H9 (cell line): ENCODE results near the gene MGLL. TPM values are rescaled to one million over a fixed set of nuclear protein-coding genes. Genes with fewer than 3 reads are reported as not detected.

Experiments used
- DNase-seq: peaks from one replicate; pipeline ENCODE4 v3.0.0-alpha.2; 2017
- H2AFZ ChIP-seq: one replicate; pipeline ENCODE4 v1.6.1; 2013; ENCODE audit warnings: mild to moderate bottlenecking, low read length, control low read depth, moderate library complexity
- H2AK5ac ChIP-seq: 2 replicates; pipeline ENCODE4 v1.6.1; 2013; ENCODE audit warnings: low read length, control low read depth, mixed read lengths; ENCODE audit not compliant: insufficient read length
- H2BK120ac ChIP-seq: one replicate; pipeline ENCODE4 v1.6.1; 2013; ENCODE audit warnings: low read depth, mild to moderate bottlenecking, low read length, control low read depth, inconsistent platforms; ENCODE audit not compliant: poor library complexity, severe bottlenecking
- H2BK12ac ChIP-seq: 2 replicates; pipeline ENCODE4 v1.6.1; 2013; ENCODE audit warnings: low read length, control low read depth, mixed read lengths, low read depth; ENCODE audit not compliant: insufficient read length
- H2BK15ac ChIP-seq: 2 replicates; pipeline ENCODE4 v1.6.1; 2013; ENCODE audit warnings: low read depth, low read length, control low read depth
- H2BK20ac ChIP-seq: one replicate; pipeline ENCODE4 v1.6.1; 2013; ENCODE audit warnings: low read depth, mild to moderate bottlenecking, low read length, control low read depth, inconsistent platforms; ENCODE audit not compliant: poor library complexity, severe bottlenecking
- H2BK5ac ChIP-seq: 2 replicates; pipeline ENCODE4 v1.6.1; 2013; ENCODE audit warnings: low read length, control low read depth, mixed read lengths; ENCODE audit not compliant: insufficient read length
- H3K14ac ChIP-seq: 2 replicates; pipeline ENCODE4 v1.6.1; 2013; ENCODE audit warnings: low read length, control low read depth; ENCODE audit not compliant: insufficient read depth
- H3K18ac ChIP-seq: 2 replicates; pipeline ENCODE4 v1.6.1; 2013; ENCODE audit warnings: low read depth, mild to moderate bottlenecking, mixed read lengths, low read length, control low read depth; ENCODE audit not compliant: insufficient read length
- H3K23ac ChIP-seq: 2 replicates; pipeline ENCODE4 v1.6.1; 2013; ENCODE audit warnings: low read length, control low read depth, mixed read lengths, low read depth; ENCODE audit not compliant: insufficient read length
- H3K23me2 ChIP-seq: 2 replicates; pipeline ENCODE4 v1.6.1; 2013; ENCODE audit warnings: low read depth, mild to moderate bottlenecking, mixed read lengths, low read length, control low read depth; ENCODE audit not compliant: insufficient read length, poor library complexity, severe bottlenecking
- H3K27ac ChIP-seq: 2 replicates; pipeline ENCODE4 v1.5.1; 2013; ENCODE audit warnings: low read length, control low read depth, mixed read lengths, low read depth; ENCODE audit not compliant: insufficient read length
- H3K27me3 ChIP-seq: 2 replicates; pipeline ENCODE4 v1.6.1; 2013; ENCODE audit warnings: low read length, control low read depth, inconsistent platforms; ENCODE audit not compliant: insufficient read depth
- H3K4ac ChIP-seq: 2 replicates; pipeline ENCODE4 v1.6.1; 2013; ENCODE audit warnings: low read depth, mild to moderate bottlenecking, control low read depth, inconsistent platforms, low read length, moderate library complexity
- H3K4me1 ChIP-seq: 2 replicates; pipeline ENCODE4 v1.6.1; 2013; ENCODE audit warnings: low read length, control low read depth, inconsistent platforms; ENCODE audit not compliant: insufficient read depth
- H3K4me2 ChIP-seq: 2 replicates; pipeline ENCODE4 v1.6.1; 2013; ENCODE audit warnings: low read length, control low read depth, mixed read lengths; ENCODE audit not compliant: insufficient read length, insufficient read depth
- H3K56ac ChIP-seq: 2 replicates; pipeline ENCODE4 v1.6.1; 2013; ENCODE audit warnings: low read depth, mild to moderate bottlenecking, mixed read lengths, low read length, control low read depth; ENCODE audit not compliant: insufficient read length
- H3K79me1 ChIP-seq: 2 replicates; pipeline ENCODE4 v1.6.1; 2013; ENCODE audit warnings: low read depth, mild to moderate bottlenecking, moderate library complexity, low read length, control low read depth, inconsistent platforms; ENCODE audit not compliant: insufficient read depth, poor library complexity, severe bottlenecking
- H3K79me2 ChIP-seq: 2 replicates; pipeline ENCODE4 v1.6.1; 2013; ENCODE audit warnings: low read length, control low read depth, inconsistent platforms; ENCODE audit not compliant: insufficient read depth
- H3K9ac ChIP-seq: 2 replicates; pipeline ENCODE4 v1.6.1; 2013; ENCODE audit warnings: low read length, control low read depth, mixed read lengths; ENCODE audit not compliant: insufficient read length; ENCODE audit errors: extremely low read depth
- H3K9me3 ChIP-seq: one replicate; pipeline ENCODE4 v1.6.1; 2013; ENCODE audit warnings: low read depth, low read length, inconsistent platforms; ENCODE audit not compliant: control insufficient read depth
- H3T11ph ChIP-seq: one replicate; pipeline ENCODE4 v1.6.1; 2013; ENCODE audit warnings: mild to moderate bottlenecking, low read length, control low read depth, inconsistent platforms
- H4K20me1 ChIP-seq: one replicate; pipeline ENCODE4 v1.6.1; 2013; ENCODE audit not compliant: control insufficient read depth, insufficient read length, insufficient read depth
- H4K5ac ChIP-seq: 2 replicates; pipeline ENCODE4 v1.6.1; 2013; ENCODE audit warnings: low read depth, mild to moderate bottlenecking, mixed read lengths, low read length, control low read depth; ENCODE audit not compliant: insufficient read length
- H4K8ac ChIP-seq: replicated peaks from 2 replicates; pipeline ENCODE4 v1.6.1; 2013; ENCODE audit warnings: low read length, control low read depth, mixed read lengths, low read depth; ENCODE audit not compliant: insufficient read length
- H4K91ac ChIP-seq: 2 replicates; pipeline ENCODE4 v1.6.1; 2013; ENCODE audit warnings: low read depth, mild to moderate bottlenecking, moderate library complexity, mixed read lengths, low read length, control low read depth; ENCODE audit not compliant: insufficient read length
- H3K27ac Mint-ChIP-seq, 3 experiments: 2 replicates in 2 of 3; 3 replicates in 1 of 3; pipeline ENCODE4 v1.8.0; 2020 to 2021; ENCODE audit warnings: mixed read lengths in 3 of 3, mild to moderate bottlenecking in 1 of 3, moderate library complexity in 1 of 3
- H3K27me3 Mint-ChIP-seq: 2 replicates; pipeline ENCODE4 v1.8.0; 2021; ENCODE audit warnings: low read depth, mild to moderate bottlenecking, moderate library complexity, mixed read lengths
- H3K36me3 Mint-ChIP-seq, 3 experiments: 2 replicates in 2 of 3; 3 replicates in 1 of 3; pipeline ENCODE4 v1.8.0; 2020 to 2021; ENCODE audit warnings: low read depth in 3 of 3, mixed read lengths in 3 of 3; ENCODE audit not compliant: insufficient read depth in 1 of 3
- H3K4me1 Mint-ChIP-seq, 2 experiments: 2 replicates each; pipeline ENCODE4 v1.8.0; 2020; ENCODE audit warnings: mixed read lengths in 2 of 2
- H3K4me3 Mint-ChIP-seq, 2 experiments: 2 replicates in 1 of 2; 3 replicates in 1 of 2; pipeline ENCODE4 v1.8.0; 2020 to 2021; ENCODE audit warnings: mild to moderate bottlenecking in 2 of 2, mixed read lengths in 2 of 2, moderate library complexity in 1 of 2
- H3K9me3 Mint-ChIP-seq, 2 experiments: 2 replicates in 1 of 2; 3 replicates in 1 of 2; pipeline ENCODE4 v1.8.0; 2020; ENCODE audit warnings: mild to moderate bottlenecking in 2 of 2, mixed read lengths in 2 of 2, moderate library complexity in 1 of 2
- CTCF ChIP-seq: fragments of 200-600 bp; sonication (generic); conservative IDR thresholded peaks from 3 replicates; pipeline ENCODE4 v1.8.0; 2021; ENCODE audit warnings: antibody characterized with exemption, mild to moderate bottlenecking
- WGBS: extraction: QIAGEN DNeasy Blood & Tissue Kit; methylation state at CpG from one replicate; pipeline ENCODE4 v1.1.7; 2013; ENCODE audit warnings: missing lambda C conversion rate, low lambda C conversion rate, mixed read lengths; ENCODE audit not compliant: insufficient read length; ENCODE audit errors: extremely low coverage; 5-methylcytosine and 5-hydroxymethylcytosine counted together
- total RNA-seq: library from RNA; stranded (reverse); gene quantifications from 2 replicates; pipeline ENCODE4 v1.2.1, GENCODE V29; 2021

Gene MGLL
- total RNA-seq, 1 experiment from 2014 or later, result 0.11 TPM

GRCh38 chr3:127668906-127669305, 153.4 kb downstream of the MGLL start:
- Histone ChIP-seq H3K4ac (no peak overlapping the region), H3K23me2 (peaks cover 10% of the 10 kb centered on the region), H3K23ac (no peak overlapping the region), H3K4me2 (no peak overlapping the region), H2AFZ (no peak overlapping the region), H4K8ac (no peak overlapping the region), H3K18ac (no peak overlapping the region), H2BK12ac (no peak overlapping the region), H2AK5ac (no peak overlapping the region), H4K91ac (no peak overlapping the region), H3T11ph (no peak overlapping the region), H3K79me1 (no peaks in the 10 kb centered on the region), H3K14ac (no peak overlapping the region), H3K27me3 (no peaks in the 10 kb centered on the region), H4K20me1 (no peaks in the 10 kb centered on the region), H3K79me2 (no peaks in the 10 kb centered on the region), H3K4me1 (no peaks in the 10 kb centered on the region), H2BK120ac (no peak overlapping the region), H4K5ac (no peak overlapping the region), H2BK20ac (no peak overlapping the region), H3K9me3 (no peaks in the 10 kb centered on the region), H2BK5ac (no peak overlapping the region), H3K56ac (no peak overlapping the region), H3K27ac (no peak overlapping the region), H3K9ac (no peak overlapping the region), H2BK15ac (no peak overlapping the region)
- H3K9me3 Mint-ChIP-seq, result no peaks in the 10 kb centered on the region
- TF ChIP-seq CTCF, result no peak
- H3K27ac Mint-ChIP-seq, result peak overlapping the region in 1 of 3 experiments; percentile 70; a peak in 2 of 7 replicates
- H3K4me3 Mint-ChIP-seq, result no peak overlapping the region
- peaks cover 7 to 9% of the 10 kb centered on the region in 2 experiments for H3K4me1 Mint-ChIP-seq
- peaks cover 5 to 21% (median 11%) of the 10 kb centered on the region in 3 experiments for H3K36me3 Mint-ChIP-seq
- H3K27me3 Mint-ChIP-seq, result peaks cover 5% of the 10 kb centered on the region
- WGBS, result no CpG with 5 or more reads among the region's 7 CpGs
- DNase-seq, result no peak
